ENCODE results near the gene SLX4IP.

The SLX4IP gene

GRCh38 chr20:10498200-10498599, 63.1 kb downstream of the SLX4IP start:
- no peak for DNase-seq

GRCh38 chr20:10501402-10501801, 66.3 kb downstream of the SLX4IP start:
- DNase-seq, result peak; percentile 28

GRCh38 chr20:10502098-10502526, 67.0 kb downstream of the SLX4IP start:
- DNase-seq, result peak; percentile 23

GRCh38 chr20:10504608-10504993, 69.5 kb downstream of the SLX4IP start:
- DNase-seq, result no peak

- DNase-seq, result no peak
Measured at GRCh38 chr20:10504994-10505730, 70.1 kb downstream of the SLX4IP start.

- DNase-seq, result no peak
Measured at GRCh38 chr20:10505827-10506226, 70.7 kb downstream of the SLX4IP start.

GRCh38 chr20:10507052-10507451, 71.9 kb downstream of the SLX4IP start:
- no peak for DNase-seq

GRCh38 chr20:10508060-10508459, 73.0 kb downstream of the SLX4IP start:
- no peak for DNase-seq

- no peak for DNase-seq
Measured at GRCh38 chr20:10508468-10509251, 73.6 kb downstream of the SLX4IP start.

- DNase-seq, result no peak
Measured at GRCh38 chr20:10509376-10509775, 74.3 kb downstream of the SLX4IP start.

- DNase-seq, result no peak
Measured at GRCh38 chr20:10510216-10510615, 75.1 kb downstream of the SLX4IP start.

GRCh38 chr20:10511170-10511508, 76.0 kb downstream of the SLX4IP start:
- DNase-seq, result no peak

GRCh38 chr20:10511509-10512251, 76.6 kb downstream of the SLX4IP start:
- peak; percentile 65 for DNase-seq

GRCh38 chr20:10513061-10513460, 78.0 kb downstream of the SLX4IP start:
- no peak for DNase-seq

GRCh38 chr20:10513931-10514575, 78.9 kb downstream of the SLX4IP start:
- DNase-seq, result no peak

GRCh38 chr20:10516529-10516928, 81.4 kb downstream of the SLX4IP start:
- no peak for DNase-seq

- peak; percentile 9 for DNase-seq
Measured at GRCh38 chr20:10519361-10520046, 84.4 kb downstream of the SLX4IP start.

GRCh38 chr20:10520528-10520927, 85.4 kb downstream of the SLX4IP start:
- DNase-seq, result no peak

GRCh38 chr20:10521068-10521831, 86.1 kb downstream of the SLX4IP start:
- DNase-seq, result no peak

GRCh38 chr20:10521836-10522235, 86.7 kb downstream of the SLX4IP start:
- no peak for DNase-seq

GRCh38 chr20:10522328-10522727, 87.2 kb downstream of the SLX4IP start:
- DNase-seq, result no peak

GRCh38 chr20:10523443-10523842, 88.3 kb downstream of the SLX4IP start:
- no peak for DNase-seq
